Smooth muscle cell (in vitro differentiated cells): ENCODE measurements around the gene DAB1. TPM values are rescaled to one million over a fixed set of nuclear protein-coding genes. Genes with fewer than 3 reads are reported as not detected.

Source experiments
- DNase-seq: peaks from one replicate; lab custom pipeline; 2025; ENCODE audit not compliant: unreplicated experiment; lab: John Stamatoyannopoulos, UW
- H2AFZ ChIP-seq: fragments of 200-600 bp; sonication (generic); 2 replicates; pipeline ENCODE4 v1.6.0; 2016; ENCODE audit warnings: antibody characterized with exemption, low read depth, mild to moderate bottlenecking
- H3F3A ChIP-seq: fragments of 200-600 bp; sonication (generic); 2 replicates; pipeline ENCODE4 v1.6.0; 2017; ENCODE audit warnings: antibody characterized with exemption, low read depth
- H3K27ac ChIP-seq: fragments of 200-600 bp; sonication (generic); 2 replicates; pipeline ENCODE4 v1.5.1; 2016; ENCODE audit warnings: low read depth, mild to moderate bottlenecking
- H3K27me3 ChIP-seq: fragments of 200-600 bp; sonication (generic); 2 replicates; pipeline ENCODE4 v1.6.1; 2016; ENCODE audit warnings: low read depth, mild to moderate bottlenecking
- H3K36me3 ChIP-seq: fragments of 200-600 bp; sonication (generic); 2 replicates; pipeline ENCODE4 v1.5.1; 2016; ENCODE audit warnings: low read depth
- H3K4me1 ChIP-seq: fragments of 200-600 bp; sonication (generic); 2 replicates; pipeline ENCODE4 v1.5.1; 2016; ENCODE audit warnings: low read depth
- H3K4me2 ChIP-seq: fragments of 200-600 bp; sonication (generic); 2 replicates; pipeline ENCODE4 v1.6.0; 2016; ENCODE audit warnings: mild to moderate bottlenecking
- H3K4me3 ChIP-seq: fragments of 200-600 bp; sonication (generic); 2 replicates; pipeline ENCODE4 v1.5.1; 2016; ENCODE audit warnings: mild to moderate bottlenecking
- H3K79me2 ChIP-seq: fragments of 200-600 bp; sonication (generic); 2 replicates; pipeline ENCODE4 v1.6.0; 2016; ENCODE audit warnings: low read depth, mild to moderate bottlenecking
- H3K9ac ChIP-seq: fragments of 200-600 bp; sonication (generic); 2 replicates; pipeline ENCODE4 v1.6.0; 2016; ENCODE audit warnings: low read depth
- H3K9me3 ChIP-seq: fragments of 200-600 bp; sonication (generic); replicated peaks from 2 replicates; pipeline ENCODE4 v1.5.1; 2016; ENCODE audit warnings: low read depth
- H4K20me1 ChIP-seq: fragments of 200-600 bp; sonication (generic); 2 replicates; pipeline ENCODE4 v1.6.0; 2016; ENCODE audit warnings: low read depth
- CTCF ChIP-seq: fragments of 200-600 bp; sonication (generic); IDR thresholded peaks from 2 replicates; pipeline ENCODE4 v1.5.1; 2017; ENCODE audit warnings: borderline replicate concordance, mild to moderate bottlenecking, antibody characterized with exemption; ENCODE audit not compliant: insufficient read depth, poor library complexity, severe bottlenecking
- WGBS: methylation state at CpG from one replicate; pipeline ENCODE4 v1.1.7; 2016; ENCODE audit warnings: low lambda C conversion rate; 5-methylcytosine and 5-hydroxymethylcytosine counted together
- polyA plus RNA-seq: library from polyadenylated mRNA; unstranded; fragments of >200 nt; fragmentation: Nextera tagmentation; extraction: Ambion mirVana; gene quantifications from 2 replicates; pipeline ENCODE4 v1.2.1, GENCODE V29; 2016
- total RNA-seq: library from RNA; depleted of rRNA; stranded (reverse); fragments of >200 nt; gene quantifications from 2 replicates; pipeline ENCODE4 v1.2.3, GENCODE V29; 2014

DAB1 gene
- total and polyA plus RNA-seq, 2 experiments from 2014 or later, result 0.22 to 0.30 TPM

GRCh38 chr1:57112148-57112547 is 311.7 kb downstream of the DAB1 start:
- H2AFZ ChIP-seq, result no peak overlapping the region
- no peaks in the 10 kb centered on the region for H3K9me3 ChIP-seq
- no peak for TF ChIP-seq CTCF
- WGBS, result 72% methylated on average over 2 of the region's 2 CpGs
- H4K20me1 ChIP-seq, result no peaks in the 10 kb centered on the region
- no peak overlapping the region for H3K27ac ChIP-seq
- DNase-seq, result no peak
- H3K4me1 ChIP-seq, result peaks cover 3% of the 10 kb centered on the region
- no peaks in the 10 kb centered on the region for H3K27me3 ChIP-seq
- H3K36me3 ChIP-seq, result no peaks in the 10 kb centered on the region
- no peaks in the 10 kb centered on the region for H3F3A ChIP-seq
- H3K79me2 ChIP-seq, result no peaks in the 10 kb centered on the region
- H3K4me2 ChIP-seq, result no peak overlapping the region
- H3K4me3 ChIP-seq, result no peak overlapping the region
- no peak overlapping the region for H3K9ac ChIP-seq

DNA sequence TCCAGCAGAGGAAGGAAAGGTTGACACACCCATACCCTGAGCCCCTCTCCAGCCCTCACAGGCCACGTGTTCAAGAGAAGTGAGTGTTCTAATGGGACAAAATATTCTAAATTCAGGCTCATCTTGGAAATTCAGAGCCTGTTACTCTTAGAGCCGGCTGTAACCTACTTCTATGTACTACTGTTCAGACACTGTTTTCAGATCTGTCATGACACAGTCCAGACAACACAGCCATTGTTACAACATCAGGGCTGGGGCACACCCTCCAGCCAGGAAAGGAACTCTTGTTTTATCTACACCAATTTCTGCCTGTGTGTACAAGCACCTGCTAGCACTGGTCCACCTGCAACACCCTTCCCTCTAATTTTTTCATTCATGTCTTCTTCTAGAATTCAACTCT is 312.7 kb downstream of the DAB1 start:
- 68% methylated on average over 2 of the region's 2 CpGs for WGBS
- H3K79me2 ChIP-seq, result no peaks in the 10 kb centered on the region
- H4K20me1 ChIP-seq, result no peaks in the 10 kb centered on the region
- no peaks in the 10 kb centered on the region for H3K9me3 ChIP-seq
- H3K27me3 ChIP-seq, result no peaks in the 10 kb centered on the region
- H3K9ac ChIP-seq, result no peak overlapping the region
- no peak overlapping the region for H3K27ac ChIP-seq
- DNase-seq, result no peak
- H3K4me2 ChIP-seq, result no peak overlapping the region
- H3K4me1 ChIP-seq, result peaks cover 3% of the 10 kb centered on the region
- no peak for TF ChIP-seq CTCF
- no peak overlapping the region for H3K4me3 ChIP-seq
- no peaks in the 10 kb centered on the region for H3F3A ChIP-seq
- no peak overlapping the region for H2AFZ ChIP-seq
- no peaks in the 10 kb centered on the region for H3K36me3 ChIP-seq

- no peak for TF ChIP-seq CTCF
- no peak for DNase-seq
- Histone ChIP-seq H2AFZ (no peak overlapping the region), H3K4me1 (peaks cover 11% of the 10 kb centered on the region), H3K4me3 (no peak overlapping the region), H3K9ac (no peak overlapping the region), H3K27me3 (no peaks in the 10 kb centered on the region), H3F3A (no peaks in the 10 kb centered on the region), H3K4me2 (no peak overlapping the region), H3K9me3 (no peaks in the 10 kb centered on the region), H4K20me1 (no peaks in the 10 kb centered on the region), H3K79me2 (no peaks in the 10 kb centered on the region), H3K27ac (no peak overlapping the region), H3K36me3 (no peaks in the 10 kb centered on the region)
- 88% methylated on average over 3 of the region's 3 CpGs for WGBS
Measured at GRCh38 chr1:57109883-57110282, 314.0 kb downstream of the DAB1 start.

- H3K9me3 ChIP-seq, result no peaks in the 10 kb centered on the region
Measured at GRCh38 chr1:57109247-57109646, 314.6 kb downstream of the DAB1 start.

More at GRCh38 chr1:57109247-57109646, 314.6 kb downstream of the DAB1 start:
- no peak for DNase-seq
- Histone ChIP-seq H3K4me1 (peaks cover 11% of the 10 kb centered on the region), H3K9ac (no peak overlapping the region), H3K36me3 (no peaks in the 10 kb centered on the region), H3K4me2 (no peak overlapping the region), H3K4me3 (no peak overlapping the region), H3F3A (no peaks in the 10 kb centered on the region), H3K27me3 (no peaks in the 10 kb centered on the region), H3K79me2 (no peaks in the 10 kb centered on the region), H3K27ac (no peak overlapping the region), H2AFZ (no peak overlapping the region), H4K20me1 (no peaks in the 10 kb centered on the region)
- TF ChIP-seq CTCF, result no peak
- WGBS, result 76% methylated on average over 1 of the region's 1 CpG
